ENCODE data around the gene DNAJC5. TPM values are rescaled to one million over a fixed set of nuclear protein-coding genes. Genes with fewer than 3 reads are reported as not detected.

The DNAJC5 gene
- total and polyA plus RNA-seq, 9 of the 15 experiments (the other 6 are each of a cell fraction or from before 2014, with no cell fraction given): 0.95 to 42.8 (median 23.4) TPM

GRCh38 chr20:63846128-63846771, 48.7 kb upstream of the DNAJC5 start (continued):
- TF ChIP-seq, protein P1, sequence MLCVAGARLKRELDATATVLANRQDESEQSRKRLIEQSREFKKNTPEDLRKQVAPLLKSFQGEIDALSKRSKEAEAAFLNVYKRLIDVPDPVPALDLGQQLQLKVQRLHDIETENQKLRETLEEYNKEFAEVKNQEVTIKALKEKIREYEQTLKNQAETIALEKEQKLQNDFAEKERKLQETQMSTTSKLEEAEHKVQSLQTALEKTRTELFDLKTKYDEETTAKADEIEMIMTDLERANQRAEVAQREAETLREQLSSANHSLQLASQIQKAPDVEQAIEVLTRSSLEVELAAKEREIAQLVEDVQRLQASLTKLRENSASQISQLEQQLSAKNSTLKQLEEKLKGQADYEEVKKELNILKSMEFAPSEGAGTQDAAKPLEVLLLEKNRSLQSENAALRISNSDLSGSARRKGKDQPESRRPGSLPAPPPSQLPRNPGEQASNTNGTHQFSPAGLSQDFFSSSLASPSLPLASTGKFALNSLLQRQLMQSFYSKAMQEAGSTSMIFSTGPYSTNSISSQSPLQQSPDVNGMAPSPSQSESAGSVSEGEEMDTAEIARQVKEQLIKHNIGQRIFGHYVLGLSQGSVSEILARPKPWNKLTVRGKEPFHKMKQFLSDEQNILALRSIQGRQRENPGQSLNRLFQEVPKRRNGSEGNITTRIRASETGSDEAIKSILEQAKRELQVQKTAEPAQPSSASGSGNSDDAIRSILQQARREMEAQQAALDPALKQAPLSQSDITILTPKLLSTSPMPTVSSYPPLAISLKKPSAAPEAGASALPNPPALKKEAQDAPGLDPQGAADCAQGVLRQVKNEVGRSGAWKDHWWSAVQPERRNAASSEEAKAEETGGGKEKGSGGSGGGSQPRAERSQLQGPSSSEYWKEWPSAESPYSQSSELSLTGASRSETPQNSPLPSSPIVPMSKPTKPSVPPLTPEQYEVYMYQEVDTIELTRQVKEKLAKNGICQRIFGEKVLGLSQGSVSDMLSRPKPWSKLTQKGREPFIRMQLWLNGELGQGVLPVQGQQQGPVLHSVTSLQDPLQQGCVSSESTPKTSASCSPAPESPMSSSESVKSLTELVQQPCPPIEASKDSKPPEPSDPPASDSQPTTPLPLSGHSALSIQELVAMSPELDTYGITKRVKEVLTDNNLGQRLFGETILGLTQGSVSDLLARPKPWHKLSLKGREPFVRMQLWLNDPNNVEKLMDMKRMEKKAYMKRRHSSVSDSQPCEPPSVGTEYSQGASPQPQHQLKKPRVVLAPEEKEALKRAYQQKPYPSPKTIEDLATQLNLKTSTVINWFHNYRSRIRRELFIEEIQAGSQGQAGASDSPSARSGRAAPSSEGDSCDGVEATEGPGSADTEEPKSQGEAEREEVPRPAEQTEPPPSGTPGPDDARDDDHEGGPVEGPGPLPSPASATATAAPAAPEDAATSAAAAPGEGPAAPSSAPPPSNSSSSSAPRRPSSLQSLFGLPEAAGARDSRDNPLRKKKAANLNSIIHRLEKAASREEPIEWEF (CRISPR knock-in tag; IDR thresholded peaks at IDR 0.05): no peak
- TF ChIP-seq SETDB1 (IDR thresholded peaks at IDR 0.05; ENCODE audit: low read length) (no peak), HSF4 (CRISPR knock-in tag; IDR thresholded peaks at IDR 0.05; ENCODE audit: borderline replicate concordance) (no peak), NFATC3 (IDR thresholded peaks at IDR 0.05) (no peak), TOE1 (IDR thresholded peaks at IDR 0.05; ENCODE audit: borderline replicate concordance) (no peak), TOE1 (CRISPR knock-in tag; IDR thresholded peaks at IDR 0.05; ENCODE audit: borderline replicate concordance, low read depth) (no peak), ZNF778 (CRISPR knock-in tag; IDR thresholded peaks at IDR 0.05) (no peak), HDAC2 (IDR thresholded peaks at IDR 0.05) (no peak), ZBTB12 (CRISPR knock-in tag; IDR thresholded peaks at IDR 0.05) (no peak), SFPQ (IDR thresholded peaks at IDR 0.05; ENCODE audit: low read depth, low read length) (no peak), ARNT (IDR thresholded peaks at IDR 0.05) (no peak), NFIC (IDR thresholded peaks at IDR 0.05) (peak; percentile 94), KLF13 (tag; IDR thresholded peaks at IDR 0.05; ENCODE audit: borderline replicate concordance, low read depth) (no peak), ID3 (CRISPR knock-in tag; IDR thresholded peaks at IDR 0.05) (no peak), ID3 (tag; IDR thresholded peaks at IDR 0.05) (no peak)
- TF ChIP-seq, protein P2, sequence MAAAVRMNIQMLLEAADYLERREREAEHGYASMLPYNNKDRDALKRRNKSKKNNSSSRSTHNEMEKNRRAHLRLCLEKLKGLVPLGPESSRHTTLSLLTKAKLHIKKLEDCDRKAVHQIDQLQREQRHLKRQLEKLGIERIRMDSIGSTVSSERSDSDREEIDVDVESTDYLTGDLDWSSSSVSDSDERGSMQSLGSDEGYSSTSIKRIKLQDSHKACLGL (CRISPR knock-in tag; IDR thresholded peaks at IDR 0.05; ENCODE audit: borderline replicate concordance, poor library complexity, severe bottlenecking): no peak
- TF ChIP-seq, protein P3, sequence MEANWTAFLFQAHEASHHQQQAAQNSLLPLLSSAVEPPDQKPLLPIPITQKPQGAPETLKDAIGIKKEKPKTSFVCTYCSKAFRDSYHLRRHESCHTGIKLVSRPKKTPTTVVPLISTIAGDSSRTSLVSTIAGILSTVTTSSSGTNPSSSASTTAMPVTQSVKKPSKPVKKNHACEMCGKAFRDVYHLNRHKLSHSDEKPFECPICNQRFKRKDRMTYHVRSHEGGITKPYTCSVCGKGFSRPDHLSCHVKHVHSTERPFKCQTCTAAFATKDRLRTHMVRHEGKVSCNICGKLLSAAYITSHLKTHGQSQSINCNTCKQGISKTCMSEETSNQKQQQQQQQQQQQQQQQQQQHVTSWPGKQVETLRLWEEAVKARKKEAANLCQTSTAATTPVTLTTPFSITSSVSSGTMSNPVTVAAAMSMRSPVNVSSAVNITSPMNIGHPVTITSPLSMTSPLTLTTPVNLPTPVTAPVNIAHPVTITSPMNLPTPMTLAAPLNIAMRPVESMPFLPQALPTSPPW (CRISPR knock-in tag; IDR thresholded peaks at IDR 0.05): peak; percentile 70
